NCI-H524 treated with DMSO at 0.1 percent for 48 hours (cell line): ENCODE data around the gene P2RY2.

Experiments
- DNase-seq: peaks from one replicate; lab custom pipeline; 2025; lab: John Stamatoyannopoulos, UW

Gene P2RY2

GRCh38 chr11:73242251-73243092 lies 24.4 kb downstream of the P2RY2 start:
- DNase-seq, result peak; percentile 61

- no peak for DNase-seq
These were observed 25.0 kb downstream of the P2RY2 start for GRCh38 chr11:73243093-73243485.

GRCh38 chr11:73244589-73245240 lies 26.6 kb downstream of the P2RY2 start:
- no peak for DNase-seq

GRCh38 chr11:73245461-73245860 lies 27.4 kb downstream of the P2RY2 start:
- no peak for DNase-seq

- no peak for DNase-seq
These were observed 28.2 kb downstream of the P2RY2 start for GRCh38 chr11:73246303-73246702.

- no peak for DNase-seq
These were observed 30.6 kb downstream of the P2RY2 start for GRCh38 chr11:73248526-73249185.

- no peak for DNase-seq
These were observed 31.2 kb downstream of the P2RY2 start for GRCh38 chr11:73249304-73249703.

GRCh38 chr11:73249853-73250783 lies 32.0 kb downstream of the P2RY2 start:
- no peak for DNase-seq

- DNase-seq, result peak; percentile 22
These were observed 34.6 kb downstream of the P2RY2 start for GRCh38 chr11:73252577-73253191.

GRCh38 chr11:73257342-73258103 lies 39.4 kb downstream of the P2RY2 start:
- DNase-seq, result no peak

GRCh38 chr11:73258104-73259035 lies 40.3 kb downstream of the P2RY2 start:
- DNase-seq, result no peak

GRCh38 chr11:73259406-73260126 lies 41.5 kb downstream of the P2RY2 start:
- no peak for DNase-seq

- no peak for DNase-seq
These were observed 42.0 kb downstream of the P2RY2 start for GRCh38 chr11:73260127-73260457.

GRCh38 chr11:73262851-73263495 lies 44.9 kb downstream of the P2RY2 start:
- DNase-seq, result no peak

GRCh38 chr11:73263640-73264039 lies 45.6 kb downstream of the P2RY2 start:
- no peak for DNase-seq

- DNase-seq, result no peak
These were observed 47.3 kb downstream of the P2RY2 start for GRCh38 chr11:73265278-73265810.

- DNase-seq, result no peak
These were observed 48.0 kb downstream of the P2RY2 start for GRCh38 chr11:73265853-73266645.
